Neuronal stem cell (in vitro differentiated cells): ENCODE data around the gene GLIPR1L1.

Experiments used
- DNase-seq: peaks from one replicate; pipeline ENCODE4 v3.0.0-alpha.2; 2013; ENCODE audit warnings: low spot score
- H2AFZ ChIP-seq: one replicate; pipeline ENCODE4 v1.6.1; 2013; ENCODE audit warnings: mild to moderate bottlenecking, low read length, inconsistent platforms
- H2AK5ac ChIP-seq: 2 replicates; pipeline ENCODE4 v1.6.1; 2013; ENCODE audit warnings: low read depth, mild to moderate bottlenecking, inconsistent platforms, low read length, moderate library complexity, mixed read lengths
- H2BK120ac ChIP-seq: 2 replicates; pipeline ENCODE4 v1.6.1; 2013; ENCODE audit warnings: low read depth, mild to moderate bottlenecking, inconsistent platforms, low read length, moderate library complexity, mixed read lengths
- H2BK12ac ChIP-seq: one replicate; pipeline ENCODE4 v1.6.1; 2013; ENCODE audit warnings: low read length, inconsistent platforms
- H2BK15ac ChIP-seq: 2 replicates; pipeline ENCODE4 v1.6.1; 2013; ENCODE audit warnings: mild to moderate bottlenecking, low read length, inconsistent platforms, mixed read lengths
- H2BK5ac ChIP-seq: one replicate; pipeline ENCODE4 v1.6.1; 2013; ENCODE audit warnings: inconsistent platforms, mild to moderate bottlenecking, low read length, moderate library complexity
- H3K14ac ChIP-seq: one replicate; pipeline ENCODE4 v1.6.1; 2013; ENCODE audit warnings: low read length, inconsistent platforms
- H3K18ac ChIP-seq: 2 replicates; pipeline ENCODE4 v1.6.1; 2013; ENCODE audit warnings: low read length, inconsistent platforms
- H3K23ac ChIP-seq: 2 replicates; pipeline ENCODE4 v1.6.1; 2013; ENCODE audit warnings: low read depth, mild to moderate bottlenecking, mixed read lengths, low read length, inconsistent platforms; ENCODE audit not compliant: poor library complexity
- H3K27ac ChIP-seq: replicated peaks from 3 replicates; pipeline ENCODE4 v1.5.1; 2013; ENCODE audit warnings: low read length, inconsistent platforms
- H3K27me3 ChIP-seq, 3 experiments: 2 replicates each; pipeline ENCODE4 v1.6.1; 2013; ENCODE audit warnings: low read length in 3 of 3, mild to moderate bottlenecking in 2 of 3, inconsistent platforms in 1 of 3, low read depth in 1 of 3, mixed read lengths in 1 of 3, moderate library complexity in 1 of 3; ENCODE audit not compliant: control insufficient read depth in 3 of 3, insufficient read depth in 3 of 3
- H3K36me3 ChIP-seq, 2 donors: replicated peaks in 1 of 2; 2 replicates each; pipeline ENCODE4 v1.6.1; 2013; ENCODE audit warnings: low read length in 2 of 2; ENCODE audit not compliant: control insufficient read depth in 2 of 2, insufficient read depth in 2 of 2
- H3K4ac ChIP-seq: 2 replicates; pipeline ENCODE4 v1.6.1; 2013; ENCODE audit warnings: inconsistent platforms, mild to moderate bottlenecking, low read length, moderate library complexity
- H3K4me1 ChIP-seq, 2 donors: 1 replicate in 1 of 2; 2 replicates in 1 of 2; pipeline ENCODE4 v1.6.1; 2013; ENCODE audit warnings: low read length in 2 of 2, low read depth in 1 of 2; ENCODE audit not compliant: control insufficient read depth in 2 of 2, insufficient read depth in 1 of 2
- H3K4me2 ChIP-seq: one replicate; pipeline ENCODE4 v1.6.1; 2013; ENCODE audit warnings: mild to moderate bottlenecking, low read length, inconsistent platforms; ENCODE audit not compliant: insufficient read depth, poor library complexity, severe bottlenecking
- H3K4me3 ChIP-seq, 2 donors: 2 replicates each; pipeline ENCODE4 v1.5.1; 2013; ENCODE audit warnings: low read length in 2 of 2, mild to moderate bottlenecking in 2 of 2, inconsistent platforms in 1 of 2, moderate library complexity in 1 of 2
- H3K79me1 ChIP-seq: one replicate; pipeline ENCODE4 v1.6.1; 2013; ENCODE audit warnings: low read depth, mild to moderate bottlenecking, inconsistent platforms, low read length, moderate library complexity
- H3K9ac ChIP-seq: one replicate; pipeline ENCODE4 v1.6.1; 2013; ENCODE audit warnings: mild to moderate bottlenecking, low read depth, low read length, inconsistent platforms; ENCODE audit not compliant: poor library complexity
- H3K9me3 ChIP-seq, 2 donors: replicated peaks in 1 of 2; 2 replicates each; pipeline versions ENCODE3 to v1.6.1; 2013; ENCODE audit warnings: low read length in 2 of 2, mild to moderate bottlenecking in 2 of 2, inconsistent platforms in 1 of 2, low read depth in 1 of 2, mixed read lengths in 1 of 2, moderate library complexity in 1 of 2; ENCODE audit not compliant: control insufficient read depth in 2 of 2, insufficient read depth in 1 of 2
- H4K8ac ChIP-seq: one replicate; pipeline ENCODE4 v1.6.1; 2013; ENCODE audit warnings: low read depth, mild to moderate bottlenecking, inconsistent platforms, low read length, moderate library complexity
- H4K91ac ChIP-seq: one replicate; pipeline ENCODE4 v1.6.1; 2013; ENCODE audit warnings: low read length, low read depth, mild to moderate bottlenecking, inconsistent platforms; ENCODE audit not compliant: poor library complexity
- WGBS, 2 donors: extraction: QIAGEN DNeasy Blood & Tissue Kit; methylation state at CpG; one replicate each; pipeline ENCODE4 v1.1.7; 2013; ENCODE audit warnings: missing lambda C conversion rate in 2 of 2, mixed read lengths in 1 of 2; ENCODE audit not compliant: insufficient read length in 2 of 2, insufficient replicate concordance in 1 of 2; ENCODE audit errors: extremely low coverage in 2 of 2; 5-methylcytosine and 5-hydroxymethylcytosine counted together

Gene GLIPR1L1

DNA sequence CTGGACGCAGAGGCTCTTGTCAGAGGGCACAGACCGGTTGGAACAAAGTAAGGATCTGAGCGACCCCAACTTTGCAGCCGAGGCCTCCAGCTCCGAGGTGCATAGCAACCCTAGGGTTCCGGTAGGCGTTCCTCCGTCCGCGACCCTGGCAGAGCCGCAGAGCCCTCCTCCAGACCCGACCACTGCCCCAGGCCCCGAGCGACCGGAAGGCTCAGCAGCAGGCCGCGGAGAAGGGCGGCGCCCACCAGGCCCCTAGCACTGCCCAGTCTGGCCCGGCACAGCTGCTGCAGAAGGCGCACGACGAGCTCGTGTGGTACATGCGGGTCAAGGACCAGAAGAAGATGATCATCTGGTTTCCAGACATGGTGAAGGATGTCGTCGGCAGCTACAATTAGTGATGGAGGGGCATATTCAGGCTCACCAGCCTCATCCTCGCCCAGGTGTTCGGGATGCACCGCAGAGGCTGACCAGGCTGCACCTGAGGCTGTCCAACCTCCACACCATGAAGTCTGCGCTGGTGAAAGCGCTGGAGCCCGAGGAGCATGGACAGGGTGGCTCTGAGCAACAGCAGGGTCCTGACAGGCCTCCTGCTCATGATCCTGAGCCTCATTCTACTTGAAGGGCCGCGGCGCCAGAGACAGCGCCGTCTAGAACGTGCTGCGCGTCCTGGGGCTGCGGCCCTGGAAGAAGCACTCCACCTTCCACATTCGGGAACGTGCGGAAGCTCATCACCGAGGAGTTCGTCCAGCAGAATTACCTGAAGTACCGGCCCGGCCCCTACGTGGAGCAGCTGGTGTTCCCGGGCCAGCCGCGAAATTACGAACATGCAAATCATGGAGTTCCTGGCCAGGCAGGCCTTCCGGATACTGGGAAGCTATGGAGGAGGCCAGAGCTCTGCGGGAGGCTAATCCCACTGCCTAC, 28.8 kb upstream of the GLIPR1L1 start:
- Histone ChIP-seq H3K9ac (no peak overlapping the region), H2AK5ac (no peak overlapping the region), H3K27ac (no peak overlapping the region), H3K4me3 (no peak overlapping the region), H3K23ac (no peak overlapping the region), H3K4me2 (no peak overlapping the region), H3K27me3 (no peaks in the 10 kb centered on the region), H3K4ac (no peak overlapping the region), H3K14ac (peak overlapping the region; percentile 31), H2BK120ac (peak overlapping the region; percentile 47), H4K8ac (no peak overlapping the region), H3K36me3 (no peaks in the 10 kb centered on the region), H2BK15ac (no peak overlapping the region), H4K91ac (no peak overlapping the region), H3K9me3 (no peaks in the 10 kb centered on the region), H2BK12ac (no peak overlapping the region), H2BK5ac (no peak overlapping the region), H3K4me1 (no peaks in the 10 kb centered on the region), H3K79me1 (no peaks in the 10 kb centered on the region), H2AFZ (no peak overlapping the region), H3K18ac (no peak overlapping the region)
- WGBS, 2 donors: no CpG with 5 or more reads among the region's 56 CpGs
- no peak for DNase-seq

DNA sequence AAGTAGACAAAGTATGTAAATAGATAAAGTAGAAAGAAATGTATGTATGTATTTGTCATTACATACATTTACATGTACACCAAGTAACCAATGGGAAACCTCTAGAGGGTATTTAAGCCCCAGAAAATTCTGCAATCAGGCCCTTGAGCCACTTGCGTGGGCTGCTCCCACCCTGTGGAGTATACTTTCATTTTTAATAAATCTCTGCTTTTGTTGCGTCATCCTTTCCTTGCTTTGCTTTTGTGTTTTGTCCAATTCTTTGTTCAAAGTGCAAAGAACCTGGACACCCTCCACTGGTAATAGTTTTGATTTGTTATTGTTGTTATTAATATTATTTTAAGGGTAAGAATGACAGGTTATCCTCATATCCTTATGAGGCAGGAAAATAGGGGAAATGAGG, 26.2 kb upstream of the GLIPR1L1 start:
- Histone ChIP-seq H2AK5ac (no peak overlapping the region), H2BK12ac (no peak overlapping the region), H3K27ac (no peak overlapping the region), H3K4me3 (no peak overlapping the region), H3K4me1 (no peaks in the 10 kb centered on the region), H2AFZ (no peak overlapping the region), H3K4me2 (no peak overlapping the region), H3K27me3 (no peaks in the 10 kb centered on the region), H3K79me1 (no peaks in the 10 kb centered on the region), H3K9ac (no peak overlapping the region), H3K18ac (no peak overlapping the region), H2BK15ac (no peak overlapping the region), H3K4ac (no peak overlapping the region), H3K23ac (no peak overlapping the region), H2BK120ac (no peak overlapping the region), H4K8ac (no peak overlapping the region), H3K14ac (no peak overlapping the region), H2BK5ac (no peak overlapping the region), H4K91ac (no peak overlapping the region), H3K9me3 (no peaks in the 10 kb centered on the region), H3K36me3 (no peaks in the 10 kb centered on the region)
- no CpG with 5 or more reads among the region's 2 CpGs for WGBS, 2 donors
- no peak for DNase-seq

DNA sequence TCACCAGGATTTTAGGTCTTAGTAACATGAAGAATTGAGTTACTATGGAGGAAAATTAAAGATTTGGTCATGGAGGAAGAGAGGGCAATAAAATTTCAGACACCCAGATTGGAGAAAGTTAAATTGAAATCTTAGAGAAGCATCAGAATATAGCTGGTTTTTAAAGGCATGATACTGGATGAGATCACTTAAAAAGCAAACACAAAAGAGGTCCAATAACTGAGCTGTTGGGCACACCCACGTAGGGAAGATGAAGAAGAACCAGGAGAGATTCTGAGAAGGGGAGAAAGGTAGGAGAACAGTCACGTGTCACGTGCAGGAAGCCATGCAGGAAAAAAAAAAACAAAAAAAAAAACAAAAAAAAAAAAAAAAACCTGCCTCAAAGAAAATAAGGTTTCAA, 23.1 kb upstream of the GLIPR1L1 start:
- no peak overlapping the region for H3K18ac ChIP-seq

DNA sequence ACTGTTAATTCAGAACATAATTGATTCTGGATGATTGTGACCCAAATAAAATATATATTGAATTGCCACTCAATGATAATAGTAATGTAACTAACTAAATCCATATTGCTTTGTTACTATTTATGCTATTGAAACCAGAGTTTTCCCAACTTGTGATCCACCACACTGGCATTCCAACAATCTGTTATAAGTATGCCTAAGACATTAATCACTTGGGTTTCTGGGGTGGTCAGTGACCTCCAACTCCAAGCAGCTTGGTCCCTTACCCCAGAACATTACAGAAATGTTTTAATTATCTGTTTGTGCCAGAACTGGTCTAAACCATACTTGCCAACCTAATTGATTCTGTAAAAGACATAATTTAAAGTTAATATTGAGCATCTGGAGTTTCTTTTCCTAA, 19.0 kb upstream of the GLIPR1L1 start:
- DNase-seq: no peak
- Histone ChIP-seq H3K27me3 (no peaks in the 10 kb centered on the region), H3K79me1 (no peaks in the 10 kb centered on the region), H3K27ac (no peak overlapping the region), H2AFZ (no peak overlapping the region), H4K91ac (no peak overlapping the region), H3K23ac (no peak overlapping the region), H3K4me1 (peaks cover 4 to 8% of the 10 kb centered on the region in 2 donors), H4K8ac (no peak overlapping the region), H3K9ac (no peak overlapping the region), H3K36me3 (no peaks in the 10 kb centered on the region), H2AK5ac (no peak overlapping the region), H3K4me3 (no peak overlapping the region), H3K4me2 (no peak overlapping the region), H2BK5ac (no peak overlapping the region), H3K18ac (no peak overlapping the region), H2BK15ac (no peak overlapping the region), H3K9me3 (no peaks in the 10 kb centered on the region), H2BK120ac (no peak overlapping the region), H3K4ac (no peak overlapping the region), H3K14ac (no peak overlapping the region), H2BK12ac (no peak overlapping the region)

More for the DNA sequence above, 23.1 kb upstream of the GLIPR1L1 start:
- no peaks in the 10 kb centered on the region for H3K79me1 ChIP-seq
- no peak overlapping the region for H2BK120ac ChIP-seq
- no peak overlapping the region for H2AK5ac ChIP-seq
- H3K36me3 ChIP-seq: no peaks in the 10 kb centered on the region
- H2BK12ac ChIP-seq: no peak overlapping the region
- no peaks in the 10 kb centered on the region for H3K27me3 ChIP-seq
- H3K4me1 ChIP-seq: no peaks in the 10 kb centered on the region
- no peak overlapping the region for H3K9ac ChIP-seq
- H2BK5ac ChIP-seq: no peak overlapping the region
- no peak overlapping the region for H2AFZ ChIP-seq
- no peak overlapping the region for H3K4me3 ChIP-seq
- WGBS, 2 donors: no CpG with 5 or more reads among the region's 3 CpGs
- H2BK15ac ChIP-seq: no peak overlapping the region
- no peak overlapping the region for H3K27ac ChIP-seq
- H3K4ac ChIP-seq: no peak overlapping the region
- no peak overlapping the region for H4K91ac ChIP-seq
- H3K9me3 ChIP-seq: no peaks in the 10 kb centered on the region
- H3K4me2 ChIP-seq: no peak overlapping the region
- H3K23ac ChIP-seq: no peak overlapping the region
- H4K8ac ChIP-seq: no peak overlapping the region
- H3K14ac ChIP-seq: no peak overlapping the region
- DNase-seq: no peak
